AG10803 (cell line): Measurements from ENCODE around the gene CHRNA4.

ENCODE experiments used
- DNase-seq: peaks from one replicate; pipeline ENCODE4 v3.0.0; 2010; ENCODE audit warnings: low read depth
- H3K4me3 ChIP-seq: 2 replicates; pipeline ENCODE4 v1.5.1; 2011; ENCODE audit warnings: mild to moderate bottlenecking, low read length, control low read depth
- TF ChIP-seq, protein P1 (sequence below): conservative IDR thresholded peaks from 2 replicates; pipeline ENCODE4 v1.5.1; 2011; ENCODE audit warnings: mild to moderate bottlenecking, low read length, control low read depth, inconsistent platforms

CHRNA4 gene

DNA sequence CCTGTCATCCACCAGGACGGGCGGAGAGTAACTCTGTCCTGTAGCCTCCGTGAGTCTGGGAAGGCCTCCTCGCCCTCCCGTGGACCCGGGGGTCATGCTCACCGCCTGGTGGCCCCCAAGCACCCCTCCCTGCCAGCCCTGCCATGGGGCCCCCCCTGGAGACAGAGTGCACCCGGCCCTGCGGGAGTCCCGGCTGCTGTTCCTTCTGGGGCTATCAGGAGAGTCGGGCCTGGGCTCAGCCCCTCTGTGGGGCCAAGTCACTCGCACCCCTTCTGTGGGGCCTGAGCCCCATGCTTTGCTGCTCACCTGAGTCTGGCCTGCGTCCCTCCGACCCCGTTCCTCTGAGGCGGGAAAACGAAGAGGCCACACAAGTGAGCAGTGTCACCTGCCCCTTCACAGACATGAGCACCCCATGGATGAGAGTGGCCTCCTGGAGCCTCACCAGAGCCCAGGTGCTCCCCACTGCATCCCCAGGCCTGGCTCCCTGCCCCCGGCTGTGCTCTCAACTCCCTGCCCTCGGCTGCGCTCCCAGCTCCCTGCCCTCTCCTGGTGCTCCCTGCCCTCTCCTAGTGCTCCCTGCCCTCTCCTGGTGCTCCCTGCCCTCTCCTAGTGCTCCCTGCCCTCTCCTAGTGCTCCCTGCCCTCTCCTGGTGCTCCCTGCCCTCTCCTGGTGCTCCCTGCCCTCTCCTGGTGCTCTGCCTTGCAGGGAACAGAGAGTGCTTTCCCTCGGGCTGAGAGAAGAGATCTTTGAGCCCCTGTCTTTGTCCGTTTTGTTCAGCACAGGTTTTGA, 4.6 kb upstream of the CHRNA4 start:
- DNase-seq, result no peak
- TF ChIP-seq, protein P1, sequence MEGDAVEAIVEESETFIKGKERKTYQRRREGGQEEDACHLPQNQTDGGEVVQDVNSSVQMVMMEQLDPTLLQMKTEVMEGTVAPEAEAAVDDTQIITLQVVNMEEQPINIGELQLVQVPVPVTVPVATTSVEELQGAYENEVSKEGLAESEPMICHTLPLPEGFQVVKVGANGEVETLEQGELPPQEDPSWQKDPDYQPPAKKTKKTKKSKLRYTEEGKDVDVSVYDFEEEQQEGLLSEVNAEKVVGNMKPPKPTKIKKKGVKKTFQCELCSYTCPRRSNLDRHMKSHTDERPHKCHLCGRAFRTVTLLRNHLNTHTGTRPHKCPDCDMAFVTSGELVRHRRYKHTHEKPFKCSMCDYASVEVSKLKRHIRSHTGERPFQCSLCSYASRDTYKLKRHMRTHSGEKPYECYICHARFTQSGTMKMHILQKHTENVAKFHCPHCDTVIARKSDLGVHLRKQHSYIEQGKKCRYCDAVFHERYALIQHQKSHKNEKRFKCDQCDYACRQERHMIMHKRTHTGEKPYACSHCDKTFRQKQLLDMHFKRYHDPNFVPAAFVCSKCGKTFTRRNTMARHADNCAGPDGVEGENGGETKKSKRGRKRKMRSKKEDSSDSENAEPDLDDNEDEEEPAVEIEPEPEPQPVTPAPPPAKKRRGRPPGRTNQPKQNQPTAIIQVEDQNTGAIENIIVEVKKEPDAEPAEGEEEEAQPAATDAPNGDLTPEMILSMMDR, result no peak
- H3K4me3 ChIP-seq, result no peak overlapping the region

DNA sequence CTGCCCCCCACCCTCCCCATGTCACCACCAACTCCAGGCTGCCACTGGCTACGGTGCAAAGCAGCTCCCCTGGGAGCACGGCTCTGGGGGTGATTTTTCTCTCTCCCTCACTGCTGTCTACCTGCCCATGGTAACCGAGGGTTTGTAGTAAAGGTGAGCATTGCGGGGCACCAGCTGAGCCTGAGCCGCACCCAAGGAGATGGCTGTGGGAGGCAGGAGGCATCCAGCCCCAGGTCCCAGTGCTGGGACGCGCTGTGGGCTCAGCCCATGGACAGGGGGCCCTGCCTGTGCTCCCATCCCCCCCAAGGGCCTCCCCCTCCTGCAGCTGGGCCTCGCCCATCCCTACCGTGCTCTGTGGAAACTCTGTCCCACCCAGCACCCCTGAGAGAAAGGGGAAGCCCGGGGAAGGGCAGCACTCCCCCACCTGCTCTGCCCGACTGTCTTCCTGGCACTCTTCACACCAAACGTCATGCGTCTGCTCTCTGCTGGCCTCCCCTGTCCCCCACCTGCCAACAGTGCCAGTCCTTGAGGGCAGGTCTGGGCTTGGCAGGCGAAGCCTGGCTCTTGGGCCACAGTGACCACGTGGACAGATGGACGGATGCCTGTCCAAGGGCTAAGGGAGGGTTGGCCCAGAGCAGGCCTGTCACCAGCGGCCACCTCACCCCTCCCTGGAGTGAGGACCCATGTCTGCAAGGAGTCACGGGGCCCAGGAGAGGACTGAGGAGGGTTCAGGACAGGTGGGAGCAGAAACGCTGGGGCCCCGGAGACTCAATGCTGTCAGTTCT, 3.8 kb upstream of the CHRNA4 start:
- TF ChIP-seq, protein P1, result no peak
- DNase-seq, result no peak
- H3K4me3 ChIP-seq, result no peak overlapping the region

DNA sequence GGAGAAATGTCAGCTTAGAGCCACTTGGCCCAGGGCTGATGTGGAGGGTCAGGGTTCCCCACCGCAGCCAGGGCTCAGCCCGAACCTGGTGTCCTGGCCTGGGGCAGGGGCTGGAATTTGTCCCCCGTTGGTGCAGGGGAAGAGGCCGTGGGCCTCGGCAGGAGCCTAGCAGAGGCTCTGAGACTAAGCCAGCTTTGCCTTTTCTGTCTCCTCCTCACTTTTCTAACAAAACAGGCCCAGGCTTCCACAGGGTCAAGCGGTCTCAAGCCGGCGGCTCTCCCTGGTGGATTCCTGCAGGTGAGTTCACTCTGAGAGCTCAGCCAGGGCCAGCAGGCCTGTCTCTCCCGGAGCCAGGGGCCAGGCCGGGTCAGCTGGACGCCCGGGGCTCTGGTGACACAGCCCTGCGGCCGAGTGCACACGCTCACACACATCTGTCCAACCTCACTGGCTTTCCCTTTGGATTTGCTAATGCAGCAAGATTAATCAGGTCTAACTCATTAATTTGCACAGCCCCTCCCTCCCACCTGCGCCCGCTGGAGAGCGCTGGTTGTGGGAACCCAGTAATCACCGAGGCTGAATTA, 2.9 kb upstream of the CHRNA4 start:
- TF ChIP-seq, protein P1, result no peak
- H3K4me3 ChIP-seq, result no peak overlapping the region
- no peak for DNase-seq

DNA sequence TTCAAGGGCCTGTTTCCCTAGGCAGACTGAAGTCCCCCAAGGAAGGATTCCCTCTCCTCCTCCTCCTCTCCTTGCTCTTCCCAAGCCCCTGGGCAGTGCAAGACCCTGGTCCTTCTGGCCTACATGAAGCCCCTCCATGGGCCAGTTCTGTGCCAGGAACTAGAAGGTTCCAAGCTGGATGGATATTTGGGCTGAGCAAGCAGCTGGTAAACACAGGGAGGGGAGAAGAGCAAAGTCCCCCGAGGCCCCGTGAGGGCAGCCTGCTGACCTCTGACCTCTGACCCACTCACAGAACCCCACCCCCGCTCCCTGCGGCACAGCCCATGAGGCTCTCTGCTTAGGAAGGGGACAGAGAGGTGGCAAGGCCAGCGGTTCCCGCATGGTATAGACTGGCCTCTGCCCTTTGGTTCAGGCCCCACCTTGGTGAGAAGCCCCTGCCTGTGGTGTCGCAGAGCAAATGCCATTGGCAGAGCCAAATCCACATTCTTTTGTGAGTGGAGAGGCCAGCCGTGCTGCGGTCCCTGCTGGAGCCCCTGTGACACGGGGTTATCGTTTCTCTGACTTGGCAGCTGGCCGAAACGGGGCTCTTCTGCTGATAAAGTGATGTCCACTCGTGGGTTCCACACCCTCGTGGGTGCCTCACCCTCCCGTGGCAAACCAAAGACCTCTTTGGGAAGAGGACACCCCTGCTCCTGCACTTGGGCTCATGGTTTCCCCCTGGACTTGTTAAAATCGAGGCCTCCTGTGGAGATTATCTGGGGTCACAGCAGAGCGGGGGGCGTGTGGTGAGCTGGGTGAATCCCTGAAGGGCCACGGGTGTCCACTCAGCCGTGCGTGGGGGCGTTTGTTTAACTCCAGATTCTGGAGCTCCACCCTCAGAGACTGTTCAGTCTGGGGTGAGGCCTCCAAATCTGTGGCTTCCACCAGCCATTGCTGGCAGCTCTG, 2.1 kb upstream of the CHRNA4 start:
- no peak overlapping the region for H3K4me3 ChIP-seq
- TF ChIP-seq, protein P1, result no peak

DNA sequence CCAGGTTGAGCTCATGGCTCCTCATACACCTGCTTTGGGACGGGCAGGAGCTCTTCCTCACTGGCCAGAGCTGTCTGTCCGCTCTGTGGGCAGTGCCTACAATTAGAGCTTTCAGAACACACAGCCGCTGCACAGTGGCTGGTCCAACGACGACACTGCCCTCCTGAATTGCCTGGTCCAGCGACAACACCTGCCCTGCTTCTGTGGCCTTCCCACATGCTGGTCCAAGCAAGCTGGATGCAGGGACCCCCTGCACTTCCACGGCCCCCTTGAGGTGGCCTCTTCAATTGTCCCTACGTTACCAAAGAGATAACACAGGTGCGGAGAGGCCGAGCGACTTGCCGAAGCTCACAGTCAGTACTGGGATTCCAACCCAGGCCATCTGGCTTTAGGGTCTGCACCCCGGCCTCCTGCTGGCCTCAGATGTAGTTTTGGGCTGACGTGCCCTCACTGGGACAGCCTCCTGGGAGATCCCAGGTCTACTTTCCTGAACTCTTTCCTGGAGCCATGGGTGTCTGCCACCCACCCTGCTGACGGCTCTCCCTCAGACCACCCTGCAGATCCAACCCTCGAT, 1.4 kb upstream of the CHRNA4 start:
- H3K4me3 ChIP-seq, result no peak overlapping the region
- TF ChIP-seq, protein P1, result no peak
- DNase-seq, result no peak

More for the DNA sequence above, 2.1 kb upstream of the CHRNA4 start:
- DNase-seq, result no peak
